ENCODE measurements around the gene RAB6D.
"Not testable (repeated sequence)": the region's sequence is repeated elsewhere in the genome, so short reads cannot be mapped to it uniquely, and the experiment has no call there.

The RAB6D gene

DNA sequence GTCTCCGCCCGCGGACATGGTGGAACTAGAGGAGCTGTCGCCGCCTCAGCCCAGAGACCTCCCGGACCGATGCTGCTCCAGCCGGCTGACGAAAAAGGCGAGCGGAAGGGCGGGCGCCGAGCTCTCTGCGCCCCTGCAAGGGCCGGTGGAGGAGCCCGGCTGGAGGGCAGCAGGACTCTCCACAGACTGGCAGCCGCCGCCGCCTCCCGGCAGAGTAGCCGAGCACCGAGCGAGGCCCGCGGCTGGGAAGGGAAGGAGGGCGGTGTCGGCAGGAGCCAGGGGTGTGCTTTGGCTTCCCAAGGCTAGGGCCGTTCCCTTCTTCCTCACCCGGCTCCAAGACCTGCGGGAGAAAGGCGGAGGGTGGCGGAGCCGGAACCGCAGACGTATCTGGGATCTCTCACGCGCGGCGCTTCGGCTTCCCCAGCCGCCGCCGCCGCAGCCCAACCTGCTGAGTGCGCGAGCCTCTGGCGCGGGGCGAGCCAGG, at the start of gene RAB6D:
Gene RAB6D, minus strand, starts transcription at position 466 of the 484 bp plus-strand sequence. Its CDS starts 448 bp downstream, at position 18.
- not testable (repeated sequence) for DNase-seq (ENCODE audit: low spot score)

DNA sequence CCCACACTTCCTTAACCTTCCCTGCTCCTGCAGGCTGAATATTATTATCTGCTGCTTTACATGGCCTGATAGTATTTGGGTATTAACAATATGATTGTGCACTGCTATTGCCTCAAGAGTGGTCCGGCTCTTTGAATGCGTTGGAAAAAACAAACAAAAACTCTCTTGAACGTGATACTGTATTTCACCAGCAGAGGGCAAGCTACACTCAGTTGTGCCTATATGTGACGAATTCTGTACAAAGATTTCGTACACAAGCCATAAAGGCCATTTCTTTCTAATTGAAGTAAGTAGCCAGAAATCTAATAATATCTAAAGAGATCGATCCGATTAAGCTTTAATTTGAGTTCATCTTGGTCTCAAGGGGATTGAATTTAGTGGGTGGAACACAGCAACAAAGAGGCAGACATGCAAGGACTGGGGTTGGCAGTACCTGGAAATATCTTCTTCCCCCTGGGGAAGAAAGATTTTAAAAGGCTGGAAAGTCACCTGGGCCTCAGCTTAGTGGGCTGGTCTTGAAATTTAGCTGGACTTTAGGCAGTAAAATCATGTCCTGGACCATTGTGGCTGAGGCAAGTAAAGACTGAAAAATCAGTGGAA, 49.3 kb upstream of the RAB6D start:
- DNase-seq (ENCODE audit: low spot score): no peak

DNA sequence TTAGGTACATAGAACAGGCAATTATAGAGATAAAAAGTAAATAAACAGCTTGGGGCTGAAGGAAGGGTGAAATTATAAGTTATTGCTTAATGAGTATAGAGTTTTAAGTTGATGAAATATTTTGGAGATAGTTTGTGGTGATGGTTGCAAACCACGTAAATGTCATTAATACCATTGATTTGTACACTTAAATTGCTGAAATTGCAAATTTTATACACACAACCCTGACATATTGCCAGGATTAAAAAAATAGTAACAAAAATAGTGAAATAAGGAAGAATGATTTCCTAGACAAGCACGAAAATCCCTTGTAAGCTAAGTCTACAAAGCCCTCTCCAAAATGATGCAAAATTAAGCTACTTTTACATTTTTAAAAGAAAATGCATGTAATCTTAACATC, 46.2 kb upstream of the RAB6D start:
- no peak for DNase-seq (ENCODE audit: low spot score)

GRCh38 chr2:131408778-131409177, 44.8 kb upstream of the RAB6D start:
- DNase-seq (ENCODE audit: low spot score): no peak

DNA sequence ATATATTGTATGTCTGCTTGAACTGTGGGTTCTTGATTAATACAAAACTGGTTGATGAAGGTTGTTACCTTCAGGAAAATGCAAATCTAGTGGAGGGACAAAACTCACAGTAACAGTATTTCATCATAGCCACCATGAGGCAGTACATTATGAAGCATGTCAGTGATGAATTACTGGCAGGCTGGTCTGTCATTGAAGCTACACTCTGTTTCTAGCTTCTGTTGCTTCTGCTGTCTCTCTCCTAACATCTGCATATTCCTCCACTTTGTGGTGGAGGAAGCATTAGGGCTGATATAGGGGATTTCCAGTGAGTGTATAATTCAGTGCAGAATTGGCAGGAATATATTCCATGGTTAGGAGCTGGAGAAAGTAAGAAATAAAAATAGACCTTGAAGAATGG, 44.2 kb upstream of the RAB6D start:
- DNase-seq (ENCODE audit: low spot score): no peak

DNA sequence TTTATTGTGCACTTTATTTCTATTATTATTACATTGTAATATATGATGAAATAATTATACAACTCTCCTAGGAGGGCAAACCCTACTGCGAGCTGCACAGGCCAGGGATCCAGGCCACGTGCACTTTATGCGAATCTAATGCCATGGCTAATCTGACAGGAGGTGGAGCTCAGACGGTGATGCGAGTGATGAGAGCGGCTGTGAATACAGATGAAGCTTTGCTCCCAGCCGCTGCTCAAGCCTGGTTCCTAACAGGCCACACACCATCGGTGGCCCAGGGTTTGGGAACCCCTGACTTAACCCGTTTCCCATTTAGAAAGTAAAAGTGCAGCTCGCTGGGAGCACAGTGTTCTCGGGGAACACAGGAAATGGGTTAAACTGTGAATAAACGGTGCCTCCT, 40.8 kb upstream of the RAB6D start:
- no peak for DNase-seq (ENCODE audit: low spot score)

DNA sequence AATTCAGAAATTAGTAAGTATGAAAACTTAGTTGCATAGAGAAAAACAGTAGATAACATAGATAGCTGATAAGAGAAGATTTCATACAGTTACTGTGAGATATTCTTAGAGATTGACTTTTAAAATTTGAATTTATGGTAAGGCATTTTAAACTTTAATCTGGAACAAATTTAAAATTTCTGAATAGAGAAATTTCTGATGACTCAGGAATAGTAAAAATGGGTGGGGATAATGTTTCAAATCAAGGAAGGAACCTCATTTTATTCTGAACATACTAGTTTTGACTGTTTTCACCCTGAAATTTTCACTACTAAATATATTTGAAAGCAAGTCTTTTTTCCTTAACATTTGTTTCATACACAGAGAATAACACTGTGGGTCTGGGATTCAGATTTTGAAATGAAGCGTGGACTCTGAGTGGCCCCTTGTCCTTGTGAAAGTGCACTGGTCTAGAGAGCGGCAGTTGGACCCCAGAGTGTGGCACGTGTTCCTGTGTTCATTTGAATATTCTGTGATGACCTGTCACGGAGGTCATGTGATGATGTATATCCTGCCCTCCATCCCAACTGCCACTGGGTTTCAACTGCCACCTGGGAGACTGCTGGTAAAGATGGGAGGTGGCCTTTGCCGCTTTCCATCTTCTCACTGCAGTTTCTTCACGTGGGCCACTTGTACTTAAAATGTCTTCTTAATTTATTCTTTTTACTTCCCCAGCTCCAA, 38.5 kb upstream of the RAB6D start:
- no peak for DNase-seq (ENCODE audit: low spot score)

- no peak for DNase-seq (ENCODE audit: low spot score)
Measured at GRCh38 chr2:131400849-131401248, 36.9 kb upstream of the RAB6D start.

DNA sequence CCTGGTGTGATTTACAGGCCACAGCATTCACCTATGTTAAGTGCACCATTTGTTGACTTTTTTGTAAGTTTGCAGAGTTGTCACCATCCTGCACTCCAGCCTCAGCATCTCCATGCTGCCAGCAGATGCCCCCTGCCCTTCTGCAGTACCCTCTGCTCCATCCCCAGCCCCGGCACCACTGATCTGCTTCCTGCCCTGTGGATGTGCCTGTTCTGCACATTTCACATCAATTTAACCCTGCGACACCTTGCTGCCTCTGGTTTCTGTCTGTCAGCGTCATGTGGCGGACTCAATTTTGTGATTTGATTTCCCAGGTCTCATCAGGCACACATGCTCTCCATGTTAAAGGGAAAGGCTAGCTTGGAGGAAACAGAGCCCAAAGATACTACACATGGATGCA, 36.5 kb upstream of the RAB6D start:
- DNase-seq (ENCODE audit: low spot score): not testable (repeated sequence)

- DNase-seq (ENCODE audit: low spot score): not testable (repeated sequence)
Measured at GRCh38 chr2:131396209-131396608, 32.2 kb upstream of the RAB6D start.

DNA sequence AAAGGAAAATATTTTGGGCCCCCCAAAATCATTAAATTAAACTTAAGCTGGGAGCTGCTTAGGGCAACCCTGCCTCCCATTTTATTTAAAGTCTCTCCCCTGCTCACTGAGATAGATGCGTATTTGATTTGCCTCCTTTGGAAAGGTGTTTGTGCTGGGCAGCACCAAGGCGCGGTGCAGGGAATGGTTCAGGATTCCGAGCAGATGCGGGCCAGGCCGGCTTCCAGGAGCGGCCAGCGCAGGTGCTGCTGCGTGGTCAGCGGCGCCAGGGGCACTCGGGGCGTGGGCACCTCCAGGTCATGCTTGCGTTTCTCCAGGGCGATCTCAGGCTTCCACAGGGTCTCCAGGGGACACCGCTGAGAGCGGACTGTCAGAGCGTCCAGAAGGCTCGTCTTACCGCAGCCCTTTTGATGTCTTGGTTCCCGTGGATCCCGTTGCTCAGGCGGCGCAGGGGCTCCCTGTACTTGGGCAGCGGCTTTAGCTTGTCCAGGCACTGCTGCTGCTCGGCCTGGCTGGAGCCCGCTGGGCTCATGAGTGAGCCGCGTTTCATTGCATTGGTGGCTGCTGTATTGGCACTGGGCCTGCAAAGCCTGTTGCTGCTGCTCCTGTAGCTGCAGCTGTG, 31.2 kb upstream of the RAB6D start:
- not testable (repeated sequence) for DNase-seq (ENCODE audit: low spot score)

- DNase-seq (ENCODE audit: low spot score): no peak
Measured at GRCh38 chr2:131394147-131394931, 30.4 kb upstream of the RAB6D start.

GRCh38 chr2:131391953-131392352, 28.0 kb upstream of the RAB6D start:
- not testable (repeated sequence) for DNase-seq (ENCODE audit: low spot score)

DNA sequence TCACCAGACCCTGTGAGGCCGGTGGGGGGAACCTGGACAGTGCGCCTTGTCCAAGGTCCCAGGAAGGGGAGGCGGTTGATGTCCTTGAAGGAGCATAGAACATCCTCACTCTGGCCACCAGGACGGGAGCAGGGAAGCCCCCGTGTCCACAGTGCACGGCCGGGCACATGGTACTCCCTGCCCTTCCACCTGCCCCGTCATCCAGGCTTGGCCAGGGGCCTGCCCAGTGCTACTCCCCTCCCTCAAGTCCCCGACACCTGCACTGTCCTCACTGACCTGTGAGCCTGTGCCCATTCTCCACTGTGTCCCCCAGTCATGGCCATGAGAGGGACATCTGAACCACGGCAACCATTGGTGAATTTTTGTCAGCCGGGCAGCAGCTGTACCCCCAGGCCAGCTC, 27.5 kb upstream of the RAB6D start:
- DNase-seq (ENCODE audit: low spot score): not testable (repeated sequence)

GRCh38 chr2:131390495-131391130, 26.6 kb upstream of the RAB6D start:
- DNase-seq (ENCODE audit: low spot score): not testable (repeated sequence)

- DNase-seq (ENCODE audit: low spot score): no peak
Measured at GRCh38 chr2:131389657-131390056, 25.7 kb upstream of the RAB6D start.

- not testable (repeated sequence) for DNase-seq (ENCODE audit: low spot score)
Measured at GRCh38 chr2:131388834-131389233, 24.9 kb upstream of the RAB6D start.

DNA sequence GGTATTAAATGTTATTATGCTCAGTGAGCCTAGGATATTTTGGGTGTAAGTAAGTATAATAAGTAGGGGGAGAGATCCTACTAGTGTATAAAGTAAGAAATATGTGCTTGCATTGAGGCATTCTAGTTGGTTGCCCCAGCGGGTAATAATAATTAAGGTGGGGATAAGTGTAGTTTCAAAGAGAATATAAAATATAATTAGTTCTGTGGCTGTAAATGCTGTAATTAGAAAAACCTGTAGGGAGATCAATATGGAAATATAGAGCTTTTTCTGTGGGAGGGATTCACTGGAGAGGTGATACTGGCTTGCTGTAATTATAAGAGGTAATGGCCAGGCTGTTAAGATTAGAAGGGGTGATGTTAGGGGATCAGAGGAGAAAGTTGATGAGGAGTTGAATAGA, 9.1 kb upstream of the RAB6D start:
- DNase-seq (ENCODE audit: low spot score): not testable (repeated sequence)

- no peak for DNase-seq (ENCODE audit: low spot score)
Measured at GRCh38 chr2:131369954-131370353, 6.0 kb upstream of the RAB6D start.

GRCh38 chr2:131368493-131369066, 4.6 kb upstream of the RAB6D start:
- DNase-seq (ENCODE audit: low spot score): not testable (repeated sequence)

DNA sequence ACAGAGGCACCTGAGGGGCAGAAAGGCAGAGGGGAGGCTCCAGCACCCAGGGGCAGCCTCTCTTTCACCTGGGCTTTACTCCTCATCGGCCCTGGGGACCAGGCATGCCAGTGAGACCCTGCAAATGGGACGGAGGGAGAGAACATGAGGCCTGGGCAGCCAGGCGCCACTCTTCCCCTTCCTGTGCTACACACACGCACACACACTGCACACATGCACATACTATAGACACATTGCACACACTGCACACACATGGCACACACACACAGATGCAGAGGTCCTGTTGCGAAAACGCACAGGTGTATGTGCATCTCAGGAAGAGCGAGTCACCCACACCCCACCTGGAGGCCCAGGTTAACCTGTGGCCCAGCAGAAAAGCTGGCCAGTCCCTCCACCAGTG, 3.4 kb upstream of the RAB6D start:
- DNase-seq (ENCODE audit: low spot score): no peak

Measured in left forelimb (tissue), 1 donor.